DMS153 treated with DMSO at 0.1 percent for 48 hours (cell line): ENCODE data around the gene MRPL14.
"Not testable (repeated sequence)": the region's sequence is repeated elsewhere in the genome, so short reads cannot be mapped to it uniquely, and the experiment has no call there.

ENCODE experiments used
- DNase-seq: peaks from one replicate; lab custom pipeline; 2025; ENCODE audit not compliant: unreplicated experiment; lab: John Stamatoyannopoulos, UW

The MRPL14 gene

DNA sequence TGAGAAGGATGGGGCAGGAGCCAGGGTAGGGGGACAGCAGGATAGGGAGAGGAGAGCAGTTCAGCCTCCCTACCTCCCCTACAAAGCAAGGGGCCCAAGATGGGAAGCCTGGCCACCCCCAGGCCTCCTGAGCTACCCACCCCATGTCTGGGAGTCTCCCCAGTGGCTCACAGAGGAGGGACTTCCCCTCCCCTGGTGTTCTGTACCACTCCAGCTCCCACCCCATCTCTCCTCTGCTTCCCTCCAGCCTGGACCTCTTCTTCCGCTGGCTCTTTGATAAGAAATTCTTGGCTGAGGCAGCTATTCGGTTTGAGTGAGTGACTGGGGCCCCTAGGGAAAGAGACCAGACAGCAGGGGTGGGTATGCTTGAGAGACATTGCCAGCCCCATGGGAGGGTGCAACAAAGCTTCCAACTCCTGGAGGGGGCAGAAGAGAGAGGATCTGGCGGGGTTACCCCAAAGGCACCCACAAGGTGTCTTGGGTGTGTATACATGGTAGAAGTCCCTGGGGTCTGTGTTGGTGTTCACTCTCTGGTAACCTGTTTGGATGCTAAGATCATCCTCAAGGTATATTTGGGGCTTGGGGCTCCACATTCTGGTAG, 23.2 kb upstream of the MRPL14 start:
- DNase-seq = no peak

DNA sequence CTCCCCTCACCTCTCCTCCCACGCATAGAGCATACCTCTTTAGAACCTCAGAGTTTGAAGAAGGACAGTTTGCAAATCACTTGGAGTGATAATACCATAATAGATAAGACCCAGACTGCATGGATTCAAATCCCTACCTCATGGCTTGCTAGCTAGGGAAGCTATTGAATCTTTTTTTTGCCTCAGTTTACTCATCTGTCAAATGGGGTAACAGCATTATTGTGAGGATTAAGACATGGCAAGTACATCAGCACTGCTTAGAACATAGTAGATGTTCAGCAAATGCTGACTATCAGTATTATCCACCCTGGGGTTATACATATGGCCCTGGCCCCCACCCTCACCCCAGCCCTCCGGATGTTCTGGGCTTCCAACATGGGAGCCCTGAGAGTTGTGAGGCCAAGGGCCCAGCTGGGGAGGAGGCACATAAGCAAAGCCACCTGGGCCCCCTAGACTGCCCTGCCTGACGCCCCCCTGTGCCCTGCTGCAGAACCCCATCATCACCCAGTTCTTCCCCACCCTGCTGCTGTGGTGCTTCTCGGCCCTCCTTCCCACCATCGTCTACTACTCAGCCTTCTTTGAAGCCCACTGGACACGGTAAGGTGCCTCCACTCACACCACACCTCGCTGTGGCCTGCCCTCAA, 22.2 kb upstream of the MRPL14 start:
- DNase-seq = no peak

DNA sequence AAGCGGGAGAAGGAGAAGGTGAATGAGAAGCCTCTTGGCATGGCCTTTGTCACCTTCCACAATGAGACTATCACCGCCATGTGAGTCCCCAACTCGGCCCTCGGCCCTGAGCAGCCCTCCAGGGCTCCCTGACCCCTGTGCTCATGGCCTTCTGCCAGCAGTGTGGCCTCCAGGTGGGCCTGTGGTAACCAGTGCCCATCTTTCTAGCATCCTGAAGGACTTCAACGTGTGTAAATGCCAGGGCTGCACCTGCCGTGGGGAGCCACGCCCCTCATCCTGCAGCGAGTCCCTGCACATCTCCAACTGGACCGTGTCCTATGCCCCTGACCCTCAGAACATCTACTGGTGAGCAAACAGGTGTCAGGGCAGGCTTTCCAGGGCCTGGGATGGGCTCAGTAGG, 21.1 kb upstream of the MRPL14 start:
- DNase-seq = no peak

DNA sequence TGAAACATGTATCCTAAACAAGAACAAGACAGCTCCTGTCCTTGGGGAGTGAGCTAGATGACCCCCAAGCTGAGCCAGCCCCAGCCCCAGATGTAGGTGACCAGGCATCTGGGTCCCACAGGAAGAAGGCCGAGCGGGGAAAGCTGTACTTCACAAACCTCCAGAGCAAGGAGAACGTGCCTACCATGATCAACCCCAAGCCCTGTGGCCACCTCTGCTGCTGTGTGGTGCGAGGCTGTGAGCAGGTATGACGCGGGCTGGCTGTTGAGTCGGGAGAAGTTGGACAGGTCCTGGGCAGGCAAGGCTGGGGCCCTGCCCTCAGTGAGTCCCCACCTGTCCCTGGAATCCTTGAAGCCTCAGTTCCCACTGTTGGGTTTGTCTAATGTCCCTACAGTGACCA, 20.0 kb upstream of the MRPL14 start:
- DNase-seq = no peak

DNA sequence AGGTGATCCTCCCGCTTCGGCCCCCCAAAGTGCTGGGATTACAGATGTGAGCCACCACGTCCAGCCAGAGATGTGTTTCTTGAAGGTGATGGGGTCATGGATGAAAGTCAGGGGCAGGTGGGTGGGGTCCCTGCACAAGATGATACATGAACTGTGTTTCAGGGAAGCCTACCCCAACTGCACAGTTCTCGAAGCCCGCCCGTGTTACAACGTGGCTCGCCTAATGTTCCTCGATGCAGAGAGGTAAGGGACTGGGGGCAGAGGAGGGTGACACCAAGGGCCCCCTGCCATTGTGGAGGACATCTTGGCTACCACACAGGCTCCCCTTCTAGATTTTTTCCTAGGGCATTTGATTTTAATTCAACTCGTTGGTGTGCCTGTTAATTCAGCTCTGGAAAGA, 19.4 kb upstream of the MRPL14 start:
- DNase-seq = no peak

DNA sequence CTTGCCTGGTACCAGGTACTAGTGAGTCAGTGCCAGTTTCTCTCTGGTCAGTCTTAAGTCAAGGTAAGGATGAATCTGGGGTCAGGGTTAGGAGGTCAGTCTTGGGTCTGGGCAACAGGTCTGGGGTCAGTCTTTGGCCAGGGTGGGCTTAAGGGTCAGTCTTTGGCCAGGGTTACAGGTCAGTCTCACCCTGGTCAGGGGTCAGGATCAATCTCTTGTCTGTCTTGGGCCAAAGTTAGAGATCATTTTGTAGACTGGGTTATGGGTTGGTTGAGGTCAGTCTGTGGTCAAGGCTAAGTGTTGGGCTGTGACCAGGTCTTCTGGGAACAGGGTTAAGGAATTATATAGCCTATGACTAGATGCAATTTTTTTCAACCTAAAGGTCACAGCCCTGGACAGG, 18.6 kb upstream of the MRPL14 start:
- no peak for DNase-seq

DNA sequence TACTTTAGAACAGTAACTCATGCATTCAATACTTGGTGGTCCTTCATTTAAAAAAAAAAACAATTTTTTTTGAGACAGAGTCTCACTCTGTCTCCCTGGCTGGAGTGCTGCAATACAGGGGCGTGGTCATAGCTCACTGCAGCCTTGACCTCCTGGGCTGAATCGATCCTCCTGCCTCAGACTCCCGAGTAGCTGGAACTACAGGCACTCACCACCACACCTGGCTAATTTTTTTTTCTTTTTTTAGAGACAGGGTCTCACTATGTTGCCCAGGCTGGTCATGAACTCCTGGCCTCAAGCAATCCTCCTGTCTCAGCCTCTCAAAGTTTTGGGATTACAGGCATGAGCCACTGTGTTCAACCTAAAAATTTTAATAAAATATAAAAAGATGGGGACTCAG, 17.3 kb upstream of the MRPL14 start:
- DNase-seq = not testable (repeated sequence)

DNA sequence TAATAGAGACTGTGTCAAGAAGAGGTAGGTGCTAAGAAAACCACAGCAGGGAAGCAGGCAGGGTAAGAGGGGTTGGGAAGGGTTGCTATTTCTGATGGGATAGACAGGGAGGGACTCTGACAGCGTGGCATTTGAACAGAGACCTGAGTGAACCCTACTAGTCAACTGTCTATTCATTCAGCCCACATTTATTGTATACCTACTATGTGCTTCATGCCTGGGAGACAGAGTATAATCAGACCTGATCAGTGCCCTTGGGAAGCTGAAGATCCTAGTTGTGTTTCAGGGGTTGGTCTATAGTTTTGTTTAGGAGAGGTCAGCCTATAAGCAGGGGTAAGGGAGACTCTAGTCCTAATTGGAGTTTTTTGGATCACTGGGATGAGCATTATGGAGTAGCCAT, 16.5 kb upstream of the MRPL14 start:
- no peak for DNase-seq

DNA sequence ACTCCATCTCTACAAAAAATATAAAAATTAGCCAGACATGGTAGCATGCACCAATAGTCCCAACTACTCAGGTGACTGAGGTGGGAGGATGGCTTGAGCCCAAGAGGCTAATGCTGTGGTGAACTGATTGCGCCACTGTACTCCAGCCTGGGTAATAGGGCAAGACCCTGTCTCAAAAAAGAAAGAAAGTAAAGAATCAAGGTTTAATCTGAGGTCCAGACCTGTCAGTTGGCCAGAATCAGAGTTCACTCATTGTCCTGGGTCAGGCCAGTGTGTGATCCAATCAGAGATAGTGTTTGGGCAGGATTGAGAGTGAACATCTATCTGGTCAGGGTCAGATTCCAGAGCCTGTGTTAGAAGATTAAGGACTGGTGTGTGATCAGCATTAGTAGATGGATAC, 15.6 kb upstream of the MRPL14 start:
- no peak for DNase-seq

DNA sequence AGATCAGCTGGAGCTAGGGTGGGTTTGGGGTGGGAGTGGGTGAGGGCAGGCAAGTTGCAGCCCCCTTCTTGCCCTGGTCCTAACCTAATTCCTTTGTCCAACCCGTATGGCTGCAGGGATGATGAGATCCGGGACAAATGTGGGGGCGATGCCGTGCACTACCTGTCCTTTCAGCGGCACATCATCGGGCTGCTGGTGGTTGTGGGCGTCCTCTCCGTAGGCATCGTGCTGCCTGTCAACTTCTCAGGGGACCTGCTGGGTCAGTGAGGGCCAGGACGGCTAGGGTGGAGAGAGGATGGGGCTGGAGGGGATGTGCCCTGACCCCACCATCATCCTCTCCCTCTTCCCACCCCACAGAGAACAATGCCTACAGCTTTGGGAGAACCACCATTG, 12.1 kb upstream of the MRPL14 start:
- DNase-seq = no peak

DNA sequence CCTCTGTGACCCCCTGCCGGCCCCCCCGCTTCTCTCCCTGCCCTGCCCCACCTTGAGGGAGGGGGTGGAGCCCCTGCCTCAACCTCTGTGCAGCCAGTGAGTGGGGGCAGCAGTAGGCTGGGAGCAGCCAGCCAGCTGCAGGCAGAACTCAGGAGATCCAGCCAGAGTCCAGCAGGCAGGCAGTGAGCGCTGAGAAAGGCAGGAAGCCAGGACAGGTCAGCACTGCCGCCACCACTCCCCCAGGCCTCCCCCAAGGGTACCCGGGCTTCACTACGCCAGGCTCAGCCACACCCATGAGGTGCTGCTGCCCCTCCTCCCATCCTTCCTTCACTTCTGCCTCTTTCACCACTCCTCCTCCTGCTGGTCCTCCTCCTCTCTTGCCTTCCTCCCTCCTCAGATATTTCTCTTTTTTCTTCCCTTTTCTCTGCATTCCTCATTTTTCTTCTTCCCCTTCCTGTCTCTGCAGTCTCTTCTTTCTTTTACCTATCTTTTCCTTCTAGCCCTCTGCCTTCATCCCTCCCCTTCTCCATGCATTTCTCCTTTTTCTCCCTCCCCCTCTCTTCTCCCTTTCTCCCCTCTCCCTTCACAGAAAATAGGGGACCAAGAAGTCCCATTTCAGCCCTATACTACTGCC, 11.6 kb upstream of the MRPL14 start:
- no peak for DNase-seq

DNA sequence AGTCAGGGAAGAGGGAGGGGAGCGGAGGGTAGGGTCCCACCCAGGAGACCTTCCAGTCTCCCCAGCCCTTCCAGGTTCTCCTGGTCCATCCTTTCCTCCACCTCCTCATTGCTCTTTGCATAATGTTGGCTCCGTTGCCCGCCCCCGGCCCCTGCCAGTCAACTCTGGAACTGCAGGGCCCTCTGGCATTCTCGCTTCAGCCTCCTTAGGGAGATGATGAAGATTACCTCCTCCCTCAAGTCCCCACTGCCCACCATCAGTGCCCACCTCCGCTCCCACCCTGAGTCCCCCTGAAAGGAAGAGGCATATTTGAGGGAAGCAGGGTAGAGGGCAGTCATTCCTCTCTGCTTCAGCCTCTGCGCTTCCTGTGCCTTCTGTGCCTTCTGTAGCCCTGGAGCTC, 8.6 kb upstream of the MRPL14 start:
- DNase-seq = no peak

DNA sequence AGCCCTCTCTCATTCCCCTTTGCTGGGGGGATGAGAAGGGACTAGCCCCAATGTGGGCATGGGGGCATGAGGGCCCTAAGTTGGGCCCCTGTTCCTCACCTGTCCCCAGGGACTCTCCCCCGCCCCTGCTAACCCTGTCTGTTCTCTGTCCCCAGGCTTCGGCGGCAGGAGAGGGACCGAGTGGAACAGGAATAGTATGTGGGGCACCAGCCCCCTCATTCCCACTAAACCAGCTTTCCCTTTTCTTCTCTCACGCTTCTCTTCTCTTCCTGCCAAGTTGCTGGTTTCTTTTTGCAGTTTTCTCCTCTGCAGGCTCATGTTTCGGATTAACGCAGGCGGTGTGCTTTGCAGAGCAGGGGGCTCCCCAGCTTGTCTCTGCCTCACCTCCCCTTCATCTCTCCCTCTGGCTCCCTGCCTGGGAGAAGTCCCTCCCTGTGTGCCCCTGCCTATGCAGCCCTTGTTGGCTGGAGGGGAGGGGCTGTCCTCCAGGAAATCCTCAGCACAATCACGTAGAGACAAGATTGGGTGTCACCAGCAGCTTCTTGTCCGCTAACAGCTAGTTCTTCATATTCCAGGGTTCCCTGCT, 8.0 kb upstream of the MRPL14 start:
- DNase-seq = no peak

DNA sequence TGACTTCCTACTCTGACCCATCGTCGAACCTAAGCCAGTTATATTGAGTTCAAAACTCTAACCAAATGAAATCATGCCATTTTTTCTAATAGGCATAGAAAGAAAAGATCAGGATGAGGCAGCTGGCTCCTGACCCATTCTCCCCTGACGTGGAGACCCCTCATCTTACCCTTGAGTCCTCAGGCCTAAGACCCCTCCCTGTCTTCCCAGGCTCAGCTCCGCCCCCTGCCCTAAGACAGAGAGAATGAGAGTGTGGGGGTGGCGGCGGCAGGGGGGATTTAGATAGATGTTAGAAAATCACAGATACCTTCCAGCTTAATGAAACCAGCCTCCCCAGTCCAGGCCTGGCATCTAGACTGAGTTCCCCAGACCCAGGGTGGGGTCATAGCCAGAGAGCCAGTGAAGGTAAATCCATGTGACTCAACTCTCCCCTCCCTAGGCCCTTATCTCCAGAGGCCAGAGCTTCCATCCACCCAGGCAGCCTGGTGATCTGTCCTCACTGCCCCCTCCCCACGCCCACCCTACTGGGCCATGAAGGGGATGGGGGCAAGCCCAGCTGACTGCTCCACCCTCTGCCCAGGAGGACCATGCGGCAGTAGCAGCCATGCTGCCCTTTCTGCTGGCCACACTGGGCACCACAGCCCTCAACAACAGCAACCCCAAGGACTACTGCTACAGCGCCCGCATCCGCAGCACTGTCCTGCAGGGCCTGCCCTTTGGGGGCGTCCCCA, 6.9 kb upstream of the MRPL14 start:
- DNase-seq = no peak

DNA sequence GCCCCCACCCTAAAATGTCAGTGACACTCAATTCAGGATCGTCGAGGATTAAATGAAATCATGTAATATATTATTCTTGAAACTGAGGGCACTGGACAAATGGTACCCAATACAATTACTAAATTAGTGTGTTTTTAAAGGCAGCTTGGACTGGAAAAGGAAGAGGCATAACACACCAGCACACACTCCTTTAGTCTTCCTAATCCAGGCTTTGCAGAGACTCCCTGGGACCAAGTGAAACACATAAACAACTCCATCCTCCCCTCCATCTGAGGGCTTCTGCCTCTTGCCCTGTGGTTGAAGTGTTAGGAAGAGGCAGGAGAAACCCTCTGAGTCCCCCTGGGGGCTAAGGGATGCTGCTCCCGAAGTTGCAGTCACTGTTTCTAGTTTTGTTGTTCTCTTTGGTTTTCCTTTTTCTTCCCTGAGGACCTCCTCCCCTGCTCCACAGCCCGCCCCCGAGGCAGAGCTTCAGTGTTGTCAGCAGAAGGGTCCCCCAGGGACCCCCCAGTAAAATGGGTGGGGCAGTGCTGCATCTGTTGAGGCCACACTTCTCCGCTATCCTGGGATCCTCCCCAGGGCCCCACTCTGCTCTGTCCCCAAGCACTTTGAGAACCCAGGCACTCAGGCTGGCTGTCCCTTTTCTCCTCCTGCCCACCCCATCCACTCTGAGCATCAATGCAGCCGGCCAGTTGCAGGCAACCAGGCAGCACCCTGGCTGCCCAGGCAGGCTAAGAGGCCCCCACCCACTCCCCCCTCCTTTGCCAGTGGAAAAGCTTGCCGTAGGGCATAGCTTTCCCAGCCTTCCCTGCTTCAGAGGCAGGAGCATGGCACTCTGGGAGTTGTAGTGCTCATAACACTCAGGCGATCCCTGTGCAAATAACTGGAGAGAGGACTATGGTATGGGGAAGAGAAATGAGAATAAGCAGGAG, 6.0 kb upstream of the MRPL14 start:
- peak; percentile 61 for DNase-seq

DNA sequence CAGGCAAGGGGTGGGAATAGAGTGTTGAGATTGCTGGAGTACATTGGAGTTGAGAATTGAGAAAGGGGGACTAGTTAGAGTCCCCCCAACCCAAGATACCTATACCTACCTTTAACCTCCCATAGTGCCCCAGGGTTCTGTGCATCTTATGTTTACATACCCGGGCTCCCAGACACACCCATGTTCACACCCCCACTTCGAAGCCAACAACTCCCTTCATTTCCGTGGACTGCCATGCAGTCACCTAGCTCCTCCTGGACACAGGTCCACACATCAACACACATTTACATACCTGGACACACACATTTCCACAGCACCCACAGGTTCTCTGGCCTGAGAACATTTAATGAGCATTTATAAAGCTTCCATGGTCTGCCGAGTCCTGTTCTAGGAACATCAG, 5.2 kb upstream of the MRPL14 start:
- DNase-seq = no peak

DNA sequence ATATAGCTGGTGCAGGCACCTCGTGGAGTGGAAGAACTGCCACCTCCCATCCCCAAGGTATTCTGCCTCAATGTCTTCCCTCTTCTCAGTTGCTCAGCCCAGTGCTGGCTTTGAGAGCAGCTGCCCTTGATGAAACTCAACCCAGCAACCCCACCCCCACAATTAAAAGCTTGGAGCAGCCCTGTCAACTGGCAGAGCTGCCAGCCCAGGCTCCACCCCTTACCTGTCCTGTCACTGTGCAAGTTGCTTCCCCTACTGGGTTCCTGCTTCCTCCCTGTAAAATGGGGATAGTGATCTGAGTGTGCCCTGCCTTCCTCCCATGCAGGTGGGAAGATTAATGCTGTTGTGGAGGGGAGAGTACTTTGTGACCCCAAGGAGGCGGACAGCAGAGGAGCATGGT, 4.6 kb upstream of the MRPL14 start:
- DNase-seq = peak; percentile 28

DNA sequence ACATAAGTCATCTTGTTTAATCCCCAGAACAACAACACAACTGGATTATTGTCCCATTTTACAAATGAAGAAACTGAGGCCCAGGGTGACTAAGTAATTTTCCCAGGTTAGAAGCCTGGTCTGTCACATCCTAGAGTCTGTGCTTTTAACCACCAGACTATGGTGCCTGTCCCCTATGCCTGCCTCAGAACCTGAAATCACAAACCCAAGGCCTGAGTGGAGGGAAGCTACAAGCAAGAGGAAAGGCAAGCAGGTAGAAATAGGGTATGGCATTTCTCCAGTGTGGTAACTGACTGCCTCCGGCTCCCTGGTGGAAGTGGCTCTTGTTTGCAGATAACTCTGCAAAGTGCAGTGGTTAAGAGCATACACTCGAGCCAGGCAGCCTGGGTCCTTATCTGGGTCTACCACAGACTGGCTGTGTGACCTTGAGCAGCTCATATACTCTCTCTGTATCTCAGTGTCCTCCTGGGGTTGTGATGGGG, 2.6 kb upstream of the MRPL14 start:
- no peak for DNase-seq

DNA sequence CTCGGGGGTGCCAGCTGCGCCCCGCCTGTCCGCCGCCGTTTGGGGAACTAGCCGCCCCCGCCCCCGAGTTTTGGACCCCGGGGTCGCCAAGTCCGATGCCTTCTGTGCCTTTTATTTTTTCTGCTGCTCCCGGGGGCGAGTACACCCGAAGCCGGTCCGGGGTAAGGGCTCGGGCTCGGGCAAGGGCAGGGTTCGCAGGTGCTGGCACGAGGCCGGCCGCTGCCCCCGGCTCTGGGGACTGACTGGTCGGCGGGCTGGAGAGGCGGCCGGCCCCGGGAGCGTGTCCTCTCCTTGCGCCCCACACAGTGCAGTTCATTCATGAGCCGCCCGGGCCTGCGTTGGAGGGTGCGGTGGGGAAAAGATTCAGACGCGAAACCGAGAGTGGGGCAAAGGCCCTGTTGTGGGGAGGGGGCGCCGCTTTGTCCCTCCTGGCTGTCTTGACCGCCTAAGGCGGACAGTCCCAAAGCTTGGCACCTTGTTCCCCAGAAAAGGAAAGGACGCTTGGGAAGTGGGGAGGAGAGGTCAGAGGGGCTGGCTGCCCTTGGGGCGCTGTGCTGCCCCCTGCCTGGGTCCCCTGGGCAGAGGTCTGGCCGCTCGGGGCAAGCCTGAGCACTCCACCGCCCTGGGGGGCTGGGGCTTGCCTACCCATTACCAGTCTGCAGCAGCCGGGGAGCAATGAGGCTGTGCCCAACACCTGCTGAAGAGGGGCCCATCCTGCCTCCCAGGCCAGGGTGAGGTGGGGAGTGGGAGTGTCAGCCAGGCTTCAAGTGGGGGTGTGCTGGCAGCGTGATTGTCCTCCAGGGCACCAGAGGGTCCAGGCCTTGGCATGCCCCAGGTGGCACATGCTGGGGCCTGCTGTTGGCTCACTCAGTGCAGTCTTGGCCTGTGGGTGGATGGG, 1.0 kb upstream of the MRPL14 start:
- DNase-seq = no peak
